ENCODE data around the gene EFR3B. TPM values are rescaled to one million over a fixed set of nuclear protein-coding genes. Genes with fewer than 3 reads are reported as not detected.

EFR3B gene
- total RNA-seq, 4 donors from 2014 or later = under 0.01 to 1.4 (median 0.32) TPM

DNA sequence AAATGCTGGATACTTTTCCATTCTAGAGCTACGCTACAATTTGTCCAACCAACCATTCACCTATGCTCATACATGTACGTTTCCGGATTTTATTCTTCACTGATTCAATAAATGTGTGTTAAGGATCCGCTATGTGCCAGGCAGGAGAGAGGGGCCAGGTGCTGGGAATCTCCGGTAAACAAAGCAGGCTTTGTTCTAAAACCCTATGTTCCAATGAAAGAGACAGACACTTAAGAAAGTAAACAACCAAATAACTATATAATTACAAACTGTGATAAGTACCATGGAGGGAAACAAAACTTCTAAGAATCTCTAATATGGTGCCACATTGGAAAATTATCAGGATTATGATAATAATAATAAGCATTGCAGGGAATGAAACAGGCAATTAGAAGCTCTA lies 148.7 kb downstream of the EFR3B start:
- no peaks in the 10 kb centered on the region for H3K4me1 ChIP-seq
- TF ChIP-seq CTCF (IDR thresholded peaks at IDR 0.05) (no peak), POLR2A (IDR thresholded peaks at IDR 0.05) (no peak)
- no peaks in the 10 kb centered on the region for H3K27me3 ChIP-seq
- no peak overlapping the region for H3K4me3 ChIP-seq
- H3K9me3 ChIP-seq = no peaks in the 10 kb centered on the region
- intact Hi-C loops (cut with DNase I) = no loop called here
- 82 to 85% methylated on average over 5 of the region's 5 CpGs for WGBS, 2 donors
- no peak for DNase-seq
- no peak overlapping the region for H3K27ac ChIP-seq
- no peaks in the 10 kb centered on the region for H3K36me3 ChIP-seq

- peaks cover 0 to 20% (median 4%) of the 10 kb centered on the region in 3 donors for H3K4me1 ChIP-seq
- no peak overlapping the region for H3K4me3 ChIP-seq
- WGBS, 2 donors = 73 to 79% methylated on average over 8 to 9 of the region's 9 CpGs
- no peak for DNase-seq
- H3K9me3 ChIP-seq = no peaks in the 10 kb centered on the region
- intact Hi-C loops (cut with DNase I) = no loop called here
- no peaks in the 10 kb centered on the region for H3K36me3 ChIP-seq
- no peak overlapping the region for H3K27ac ChIP-seq
- H3K27me3 ChIP-seq = no peaks in the 10 kb centered on the region
- TF ChIP-seq POLR2A (IDR thresholded peaks at IDR 0.05) (no peak), CTCF (IDR thresholded peaks at IDR 0.05) (no peak)
These were observed 152.8 kb downstream of the EFR3B start for GRCh38 chr2:25194576-25195122.

- WGBS, 2 donors = 50 to 52% methylated on average over 10 to 12 of the region's 12 CpGs
- DNase-seq = no peak
- intact Hi-C loops (cut with DNase I) = no loop called here
These were observed 155.7 kb downstream of the EFR3B start for GRCh38 chr2:25197336-25198208.

GRCh38 chr2:25198209-25198525 lies 156.3 kb downstream of the EFR3B start:
- H3K27ac ChIP-seq = no peak overlapping the region
- no peak for DNase-seq
- no peak for TF ChIP-seq CTCF (IDR thresholded peaks at IDR 0.05)
- TF ChIP-seq POLR2A (IDR thresholded peaks at IDR 0.05) = no peak
- H3K4me1 ChIP-seq = peaks cover 0 to 20% (median 4%) of the 10 kb centered on the region in 3 donors
- H3K27me3 ChIP-seq = no peaks in the 10 kb centered on the region
- WGBS, 2 donors = 49 to 59% methylated on average over 4 of the region's 4 CpGs
- H3K9me3 ChIP-seq = no peaks in the 10 kb centered on the region
- H3K36me3 ChIP-seq = no peaks in the 10 kb centered on the region
- intact Hi-C loops (cut with DNase I) = no loop called here
- H3K4me3 ChIP-seq = no peak overlapping the region

More at GRCh38 chr2:25197336-25198208, 155.7 kb downstream of the EFR3B start:
- Histone ChIP-seq H3K9me3 (no peaks in the 10 kb centered on the region), H3K36me3 (no peaks in the 10 kb centered on the region), H3K4me1 (peaks cover 0 to 20% (median 4%) of the 10 kb centered on the region in 3 donors), H3K4me3 (no peak overlapping the region), H3K27me3 (no peaks in the 10 kb centered on the region), H3K27ac (no peak overlapping the region)
- no peak for TF ChIP-seq CTCF (IDR thresholded peaks at IDR 0.05)
- no peak for TF ChIP-seq POLR2A (IDR thresholded peaks at IDR 0.05)

- Histone ChIP-seq H3K27me3 (no peaks in the 10 kb centered on the region), H3K27ac (no peak overlapping the region), H3K9me3 (no peaks in the 10 kb centered on the region), H3K36me3 (no peaks in the 10 kb centered on the region), H3K4me3 (no peak overlapping the region), H3K4me1 (peaks cover 0 to 20% (median 4%) of the 10 kb centered on the region in 3 donors)
- intact Hi-C loops (cut with DNase I) = no loop called here
- DNase-seq = no peak
- TF ChIP-seq CTCF (IDR thresholded peaks at IDR 0.05) (no peak), POLR2A (IDR thresholded peaks at IDR 0.05) (no peak)
- 78 to 80% methylated on average over 5 of the region's 5 CpGs for WGBS, 2 donors
These were observed 156.7 kb downstream of the EFR3B start for GRCh38 chr2:25198576-25198975.

Data from esophagus squamous epithelium (tissue), 5 donors.